MCF 10A (cell line): ENCODE results near the gene PRR19. TPM values are rescaled to one million over a fixed set of nuclear protein-coding genes. Genes with fewer than 3 reads are reported as not detected.

ENCODE experiments used
- BruUV-seq: library from RNA; stranded (reverse); fragments of 400-500 nt; replicated peaks from 2 replicates; lab custom pipeline; 2021; lab: Mats Ljungman, UMichigan
- CTCF ChIA-PET: fragments of 300-600 bp; sonication (Branson Sonifier 250); formaldehyde crosslinking; extraction: SDS; loops from one replicate; lab custom pipeline; 2021; ENCODE audit warnings: antibody characterized with exemption, inconsistent platforms; lab: Yijun Ruan, JAX
- POLR2A ChIA-PET: fragments of 300-600, 350-650 bp; sonication (Branson Sonifier 250); formaldehyde crosslinking; extraction: SDS; loops from one replicate; lab custom pipeline; 2020; ENCODE audit warnings: antibody characterized with exemption, inconsistent platforms; lab: Yijun Ruan, JAX
- DNase-seq: peaks from one replicate; pipeline ENCODE4 v3.0.0-alpha.2; 2018; ENCODE audit not compliant: unreplicated experiment
- H3K27ac Mint-ChIP-seq: one replicate; pipeline ENCODE4 v1.8.0; 2022; ENCODE audit warnings: mild to moderate bottlenecking, low read depth, mixed read lengths; ENCODE audit not compliant: unreplicated experiment
- H3K27me3 Mint-ChIP-seq: one replicate; pipeline ENCODE4 v1.8.0; 2022; ENCODE audit warnings: mixed read lengths; ENCODE audit not compliant: insufficient read depth, unreplicated experiment
- H3K36me3 Mint-ChIP-seq: one replicate; pipeline ENCODE4 v1.8.0; 2022; ENCODE audit warnings: mild to moderate bottlenecking, moderate library complexity, mixed read lengths; ENCODE audit not compliant: insufficient read depth, unreplicated experiment
- H3K4me1 Mint-ChIP-seq: one replicate; pipeline ENCODE4 v1.8.0; 2022; ENCODE audit warnings: mixed read lengths; ENCODE audit not compliant: insufficient read depth, unreplicated experiment
- H3K4me3 Mint-ChIP-seq: one replicate; pipeline ENCODE4 v1.8.0; 2022; ENCODE audit warnings: mild to moderate bottlenecking, moderate library complexity, mixed read lengths; ENCODE audit not compliant: unreplicated experiment
- H3K9me3 Mint-ChIP-seq: one replicate; pipeline ENCODE4 v1.8.0; 2022; ENCODE audit warnings: mixed read lengths; ENCODE audit not compliant: unreplicated experiment
- intact Hi-C: fragments of 100-400 bp; cut with micrococcal nuclease; formaldehyde crosslinking; loops from 2 replicates; pipeline ENCODE4 v1.14.1; 2022
- total RNA-seq: library from RNA; stranded (reverse); gene quantifications from 2 replicates; pipeline ENCODE4 v1.2.3, GENCODE V29; 2022
- TF ChIP-seq, protein P1 (sequence below): fragments of 200-600 bp; IDR thresholded peaks from one replicate; pipeline ENCODE4 v1.8.0; 2022; ENCODE audit warnings: antibody characterized with exemption, mild to moderate bottlenecking; ENCODE audit not compliant: unreplicated experiment

The PRR19 gene
- total RNA-seq, 1 experiment from 2014 or later, result 0.30 TPM

DNA sequence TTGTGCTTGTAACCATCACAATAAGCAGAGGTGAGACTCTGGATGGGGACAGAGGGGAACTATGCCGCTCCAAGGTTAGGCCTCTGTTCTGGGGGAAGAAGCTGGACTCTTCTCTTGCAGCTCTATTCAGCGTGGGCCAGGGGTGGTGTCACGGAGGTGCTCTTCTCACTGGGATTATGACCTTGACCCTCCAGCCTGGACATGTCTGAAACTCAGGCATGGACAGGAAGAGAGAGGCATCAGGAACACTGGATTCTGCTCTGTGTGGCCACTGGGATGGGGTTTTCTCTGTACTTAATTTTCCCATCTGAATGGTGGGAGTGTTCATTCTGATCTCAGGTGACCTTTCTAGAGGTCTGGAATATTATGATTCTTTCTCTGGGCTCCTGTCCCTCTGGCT is 31.1 kb downstream of the PRR19 start:
- no TSS peak for BruUV-seq
- DNase-seq, result no peak
- intact Hi-C loops, result no loop called here
- POLR2A ChIA-PET, result no interaction called here
- Mint-ChIP-seq H3K27me3 (no peaks in the 10 kb centered on the region), H3K4me1 (no peaks in the 10 kb centered on the region), H3K36me3 (peaks cover 7% of the 10 kb centered on the region), H3K4me3 (no peak overlapping the region), H3K27ac (no peak overlapping the region), H3K9me3 (no peaks in the 10 kb centered on the region)
- CTCF ChIA-PET, result no interaction called here
- TF ChIP-seq, protein P1, sequence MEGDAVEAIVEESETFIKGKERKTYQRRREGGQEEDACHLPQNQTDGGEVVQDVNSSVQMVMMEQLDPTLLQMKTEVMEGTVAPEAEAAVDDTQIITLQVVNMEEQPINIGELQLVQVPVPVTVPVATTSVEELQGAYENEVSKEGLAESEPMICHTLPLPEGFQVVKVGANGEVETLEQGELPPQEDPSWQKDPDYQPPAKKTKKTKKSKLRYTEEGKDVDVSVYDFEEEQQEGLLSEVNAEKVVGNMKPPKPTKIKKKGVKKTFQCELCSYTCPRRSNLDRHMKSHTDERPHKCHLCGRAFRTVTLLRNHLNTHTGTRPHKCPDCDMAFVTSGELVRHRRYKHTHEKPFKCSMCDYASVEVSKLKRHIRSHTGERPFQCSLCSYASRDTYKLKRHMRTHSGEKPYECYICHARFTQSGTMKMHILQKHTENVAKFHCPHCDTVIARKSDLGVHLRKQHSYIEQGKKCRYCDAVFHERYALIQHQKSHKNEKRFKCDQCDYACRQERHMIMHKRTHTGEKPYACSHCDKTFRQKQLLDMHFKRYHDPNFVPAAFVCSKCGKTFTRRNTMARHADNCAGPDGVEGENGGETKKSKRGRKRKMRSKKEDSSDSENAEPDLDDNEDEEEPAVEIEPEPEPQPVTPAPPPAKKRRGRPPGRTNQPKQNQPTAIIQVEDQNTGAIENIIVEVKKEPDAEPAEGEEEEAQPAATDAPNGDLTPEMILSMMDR, result no peak

DNA sequence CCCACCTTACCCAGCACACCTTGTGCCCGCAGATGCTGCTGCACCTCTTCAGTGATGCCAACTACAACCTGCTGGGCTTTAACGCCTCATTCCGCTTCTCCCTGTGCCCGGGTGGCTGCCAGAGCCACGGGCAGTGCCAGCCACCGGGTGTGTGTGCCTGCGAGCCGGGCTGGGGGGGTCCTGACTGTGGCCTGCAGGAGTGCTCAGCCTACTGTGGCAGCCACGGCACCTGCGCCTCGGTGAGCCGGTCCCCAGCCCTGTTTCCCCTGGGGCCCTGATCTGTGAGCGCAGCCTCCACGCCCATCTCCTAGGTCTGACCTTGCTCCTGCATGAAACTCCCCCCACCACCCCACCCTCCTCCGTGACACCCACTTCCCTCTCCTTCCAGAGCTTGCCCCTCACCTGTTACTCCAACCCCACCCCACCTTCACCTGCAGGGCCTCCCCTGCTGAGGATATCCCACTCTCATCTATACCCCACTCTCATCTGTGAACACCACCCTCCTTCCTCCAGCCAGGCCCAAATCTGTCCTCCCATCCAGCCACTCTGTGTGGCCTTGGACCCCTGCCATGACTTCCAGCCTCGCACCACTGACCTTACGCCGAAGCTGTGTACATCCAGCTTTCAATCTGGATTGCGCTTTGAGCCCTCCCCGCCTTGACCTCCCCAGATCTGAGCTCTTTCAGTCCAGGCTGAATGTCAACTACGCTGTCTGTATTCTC is 32.2 kb downstream of the PRR19 start:
- H3K27ac Mint-ChIP-seq, result no peak overlapping the region
- intact Hi-C loops, result no loop called here
- no peak overlapping the region for H3K4me3 Mint-ChIP-seq
- TF ChIP-seq, protein P1, result no peak
- peaks cover 10% of the 10 kb centered on the region for H3K36me3 Mint-ChIP-seq
- no peak for DNase-seq
- no TSS peak for BruUV-seq
- POLR2A ChIA-PET, result no interaction called here
- no peaks in the 10 kb centered on the region for H3K9me3 Mint-ChIP-seq
- H3K4me1 Mint-ChIP-seq, result no peaks in the 10 kb centered on the region
- H3K27me3 Mint-ChIP-seq, result no peaks in the 10 kb centered on the region
- CTCF ChIA-PET, result interaction anchor here (0.6 kb wide), 1 partner anchor 330 kb away, joined by 3 read pairs; no protein-coding TSS in a partner anchor

DNA sequence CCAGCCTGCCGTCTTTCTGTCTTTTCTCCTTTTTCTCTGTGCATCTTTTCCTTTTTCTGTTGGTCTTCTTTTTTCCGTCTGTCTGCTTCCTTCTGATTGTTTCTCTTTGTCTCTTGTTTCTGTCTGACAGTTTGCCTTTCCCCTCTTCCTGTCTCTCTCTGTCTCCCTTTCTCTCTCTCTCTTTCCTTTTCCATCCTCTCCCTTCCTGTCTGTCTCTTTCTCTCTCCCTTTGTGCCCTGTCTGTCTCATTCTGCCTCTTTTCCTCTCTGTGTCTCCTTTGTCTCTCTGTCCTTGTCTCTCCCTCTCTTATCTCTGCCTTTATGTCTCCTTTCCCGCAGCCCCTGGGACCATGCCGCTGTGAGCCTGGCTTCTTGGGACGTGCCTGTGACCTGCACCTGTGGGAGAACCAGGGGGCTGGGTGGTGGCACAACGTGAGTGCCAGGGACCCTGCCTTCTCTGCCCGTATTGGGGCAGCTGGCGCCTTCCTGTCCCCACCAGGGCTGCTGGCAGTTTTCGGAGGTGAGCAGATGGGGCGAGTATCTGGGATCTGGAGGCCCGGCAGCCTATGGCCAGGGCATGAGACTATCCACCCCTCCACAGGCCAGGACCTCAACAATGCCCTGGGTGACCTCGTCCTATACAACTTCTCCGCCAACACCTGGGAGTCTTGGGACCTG is 32.9 kb downstream of the PRR19 start:
- no TSS peak for BruUV-seq
- H3K27ac Mint-ChIP-seq, result no peak overlapping the region
- H3K27me3 Mint-ChIP-seq, result no peaks in the 10 kb centered on the region
- peaks cover 10% of the 10 kb centered on the region for H3K36me3 Mint-ChIP-seq
- no peaks in the 10 kb centered on the region for H3K4me1 Mint-ChIP-seq
- H3K4me3 Mint-ChIP-seq, result no peak overlapping the region
- TF ChIP-seq, protein P1, result no peak
- DNase-seq, result no peak
- ChIA-PET CTCF (no interaction called here), POLR2A (no interaction called here)
- H3K9me3 Mint-ChIP-seq, result no peaks in the 10 kb centered on the region
- intact Hi-C loops, result no loop called here

DNA sequence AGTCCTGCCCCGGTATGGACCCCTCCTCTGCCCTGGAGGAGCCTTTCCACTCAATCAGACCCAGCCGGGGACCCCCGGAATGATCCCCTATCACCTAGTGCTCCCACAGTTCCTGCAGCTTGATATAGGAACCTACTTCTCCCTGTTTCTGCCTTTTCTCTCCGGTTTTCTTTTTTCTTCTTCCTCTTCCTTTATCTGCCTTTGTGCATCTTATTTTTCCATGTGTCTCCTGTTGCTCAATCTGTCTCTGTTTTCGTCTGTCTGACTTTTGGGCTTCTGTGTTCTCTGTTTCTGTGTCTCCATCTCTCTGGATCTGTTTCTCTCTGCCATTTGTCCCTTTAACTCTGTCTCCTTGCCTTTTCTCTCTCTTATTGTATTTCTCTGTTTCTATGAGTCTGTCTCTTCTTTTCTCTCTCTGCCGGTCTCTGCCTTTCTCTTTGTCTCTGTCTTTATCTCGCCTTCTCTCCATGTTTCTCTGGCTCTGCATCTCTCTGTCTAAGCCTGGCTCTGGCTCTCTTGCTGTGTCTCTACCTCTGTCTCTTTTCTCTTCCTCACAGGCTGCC is 33.5 kb downstream of the PRR19 start:
- Mint-ChIP-seq H3K36me3 (peaks cover 10% of the 10 kb centered on the region), H3K4me1 (no peaks in the 10 kb centered on the region), H3K9me3 (no peaks in the 10 kb centered on the region), H3K27me3 (no peaks in the 10 kb centered on the region), H3K27ac (no peak overlapping the region), H3K4me3 (no peak overlapping the region)
- intact Hi-C loops, result no loop called here
- no TSS peak for BruUV-seq
- ChIA-PET POLR2A (no interaction called here), CTCF (no interaction called here)
- TF ChIP-seq, protein P1, result no peak
- DNase-seq, result no peak
